HepG2 (cell line): ENCODE results near the gene PDIA5. TPM values are rescaled to one million over a fixed set of nuclear protein-coding genes. Genes with fewer than 3 reads are reported as not detected.

Experiments
- FOXA3 ChIP-seq: IDR thresholded peaks from 2 replicates; pipeline ENCODE4 v1.6.1; 2016; ENCODE audit warnings: missing genetic modification reagents, missing compliant biosample characterization
- FOXO4 ChIP-seq: sonication (generic); formaldehyde crosslinking; conservative IDR thresholded peaks from 2 replicates; pipeline ENCODE4 v1.8.1; 2023; ENCODE audit warnings: missing genetic modification reagents
- HOXA3 ChIP-seq: sonication (generic); formaldehyde crosslinking; IDR thresholded peaks from 2 replicates; pipeline ENCODE4 v1.5.0; 2020; ENCODE audit warnings: missing genetic modification reagents
- KMT2B ChIP-seq: IDR thresholded peaks from 2 replicates; pipeline ENCODE4 v1.6.1; 2016; ENCODE audit warnings: missing genetic modification reagents, missing compliant biosample characterization
- MXD1 ChIP-seq: sonication (generic); formaldehyde crosslinking; IDR thresholded peaks from 2 replicates; pipeline ENCODE4 v1.4.0; 2020; ENCODE audit warnings: mild to moderate bottlenecking, missing genetic modification reagents
- PITX1 ChIP-seq: sonication (generic); formaldehyde crosslinking; IDR thresholded peaks from 2 replicates; pipeline ENCODE4 v1.5.1; 2020; ENCODE audit warnings: mild to moderate bottlenecking, missing genetic modification reagents
- RAD21 ChIP-seq: fragments of 450-650 bp; formaldehyde crosslinking; IDR thresholded peaks from 2 replicates; pipeline ENCODE4 v1.5.0; 2020; ENCODE audit warnings: mild to moderate bottlenecking
- SIX4 ChIP-seq: sonication (generic); formaldehyde crosslinking; IDR thresholded peaks from 2 replicates; pipeline ENCODE4 v1.4.0; 2020; ENCODE audit warnings: missing genetic modification reagents
- U2AF2 ChIP-seq: fragments of 200-400 bp; formaldehyde crosslinking; IDR thresholded peaks from 2 replicates; pipeline ENCODE4 v1.6.1; 2017; ENCODE audit warnings: low read depth, mild to moderate bottlenecking, low read length
- YEATS2 ChIP-seq: sonication (generic); formaldehyde crosslinking; IDR thresholded peaks from 2 replicates; pipeline ENCODE4 v1.4.0; 2020; ENCODE audit warnings: missing genetic modification reagents, borderline replicate concordance
- ZFP90 ChIP-seq: sonication (generic); formaldehyde crosslinking; IDR thresholded peaks from 2 replicates; pipeline ENCODE4 v1.8.0; 2022; ENCODE audit warnings: missing genetic modification reagents, mild to moderate bottlenecking, inconsistent platforms, borderline replicate concordance
- ZIK1 ChIP-seq: sonication (generic); formaldehyde crosslinking; IDR thresholded peaks from 2 replicates; pipeline ENCODE4 v1.5.0; 2020; ENCODE audit warnings: mild to moderate bottlenecking, low read depth, missing genetic modification reagents, borderline replicate concordance
- ZNF264 ChIP-seq: sonication (generic); formaldehyde crosslinking; IDR thresholded peaks from 2 replicates; pipeline ENCODE4 v1.4.0; 2020; ENCODE audit warnings: missing genetic modification reagents
- ZNF276 ChIP-seq: sonication (generic); formaldehyde crosslinking; IDR thresholded peaks from 2 replicates; pipeline ENCODE4 v1.4.0; 2020; ENCODE audit warnings: mild to moderate bottlenecking, low read depth, missing genetic modification reagents
- ZNF331 ChIP-seq: sonication (generic); formaldehyde crosslinking; IDR thresholded peaks from 2 replicates; pipeline ENCODE4 v1.4.0; 2020; ENCODE audit warnings: missing genetic modification reagents
- ZNF710 ChIP-seq: sonication (generic); formaldehyde crosslinking; IDR thresholded peaks from 2 replicates; pipeline ENCODE4 v1.5.0; 2020; ENCODE audit warnings: mild to moderate bottlenecking, missing genetic modification reagents, borderline replicate concordance
- ZNF775 ChIP-seq: sonication (generic); formaldehyde crosslinking; IDR thresholded peaks from 2 replicates; pipeline ENCODE4 v1.4.0; 2020; ENCODE audit warnings: missing genetic modification reagents, mild to moderate bottlenecking, moderate library complexity, borderline replicate concordance
- polyA plus RNA-seq, 8 experiments: library from polyadenylated mRNA; depleted of rRNA in 3 of 8; stranded (reverse) in 7 of 8; unstranded in 1 of 8; fragments of >200 nt; fragmentation: Illumina TruSeq in 4 of 8; extraction: Trizol in 4 of 8; gene quantifications; 2 replicates each; pipeline versions ENCODE4 v1.2.1 to v1.2.3, GENCODE V29; 2011 to 2016; ENCODE audit warnings: low read depth in 4 of 8, missing spikeins in 1 of 8, mixed read lengths in 1 of 8; ENCODE audit not compliant: insufficient read depth in 1 of 8
- total RNA-seq, 5 experiments: library from RNA; depleted of rRNA; stranded (reverse); fragments of >200 nt; fragmentation: Illumina TruSeq; extraction: Trizol; gene quantifications; 2 replicates each; pipeline ENCODE4 v1.2.3, GENCODE V29; 2016; ENCODE audit warnings: low read depth in 1 of 5
- TF ChIP-seq, protein P1 (sequence below): sonication (generic); formaldehyde crosslinking; IDR thresholded peaks from 2 replicates; pipeline ENCODE4 v1.9.0; 2022; ENCODE audit warnings: missing genetic modification reagents, mild to moderate bottlenecking, borderline replicate concordance

The PDIA5 gene
- total and polyA plus RNA-seq, 2 of the 13 experiments (the other 11 are each of a cell fraction or from before 2014, with no cell fraction given), result 51.3 to 74.3 TPM

DNA sequence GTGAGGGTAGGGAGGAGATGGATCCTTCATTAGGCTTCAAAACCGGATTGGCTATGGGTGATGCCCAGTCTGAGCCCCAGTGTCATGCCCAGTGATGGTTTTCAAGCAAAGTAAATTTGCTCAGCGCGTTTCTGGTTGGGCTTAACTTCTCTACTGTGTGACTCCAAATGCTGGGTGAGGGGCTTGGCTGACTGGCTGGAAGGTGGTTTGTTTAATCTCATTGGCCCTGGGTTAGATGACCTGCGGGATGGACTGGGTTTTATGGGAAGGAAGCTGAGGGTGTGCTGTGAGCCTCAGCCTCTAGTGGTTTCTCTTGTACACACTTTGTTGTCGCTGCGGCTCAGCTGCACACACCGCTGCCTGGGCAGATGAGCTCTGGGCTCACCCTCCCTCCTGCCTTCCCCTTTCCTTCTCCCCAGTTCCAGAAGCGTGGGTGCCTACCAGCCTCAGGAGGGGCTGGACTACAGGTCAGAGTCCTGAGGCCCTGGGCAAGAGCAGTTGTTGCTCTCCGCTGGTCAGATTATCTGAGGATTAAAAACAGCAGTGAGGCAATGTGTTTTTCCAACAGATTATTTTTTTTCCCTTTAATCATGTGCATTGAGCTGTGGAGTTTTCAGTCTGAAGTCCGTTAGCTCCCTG lies 18.6 kb downstream of the PDIA5 start (continued):
- no peak for TF ChIP-seq ZNF276 (CRISPR knock-in tag)
- TF ChIP-seq YEATS2 (CRISPR knock-in tag), result no peak
- no peak for TF ChIP-seq SIX4 (CRISPR knock-in tag)
- 0 out of 2 replicates have a peak, but pooled peaks have one; percentile 26 for TF ChIP-seq ZNF331 (CRISPR knock-in tag)
- peak; percentile 58; the same call in 1 of the 2 replicates for TF ChIP-seq HOXA3 (CRISPR knock-in tag)
- TF ChIP-seq U2AF2, result no peak
- no peak for TF ChIP-seq ZFP90 (CRISPR knock-in tag)
- no peak; the same call in 1 of the 2 replicates for TF ChIP-seq KMT2B (CRISPR knock-in tag)
- peak; percentile 78 for TF ChIP-seq PITX1 (CRISPR knock-in tag)
- TF ChIP-seq ZIK1 (CRISPR knock-in tag), result no peak
- TF ChIP-seq FOXA3 (CRISPR knock-in tag), result peak; percentile 18; the same call in 1 of the 2 replicates
- TF ChIP-seq ZNF264 (CRISPR knock-in tag), result 0 out of 2 replicates have a peak, but pooled peaks have one; percentile 35
- TF ChIP-seq, protein P1, sequence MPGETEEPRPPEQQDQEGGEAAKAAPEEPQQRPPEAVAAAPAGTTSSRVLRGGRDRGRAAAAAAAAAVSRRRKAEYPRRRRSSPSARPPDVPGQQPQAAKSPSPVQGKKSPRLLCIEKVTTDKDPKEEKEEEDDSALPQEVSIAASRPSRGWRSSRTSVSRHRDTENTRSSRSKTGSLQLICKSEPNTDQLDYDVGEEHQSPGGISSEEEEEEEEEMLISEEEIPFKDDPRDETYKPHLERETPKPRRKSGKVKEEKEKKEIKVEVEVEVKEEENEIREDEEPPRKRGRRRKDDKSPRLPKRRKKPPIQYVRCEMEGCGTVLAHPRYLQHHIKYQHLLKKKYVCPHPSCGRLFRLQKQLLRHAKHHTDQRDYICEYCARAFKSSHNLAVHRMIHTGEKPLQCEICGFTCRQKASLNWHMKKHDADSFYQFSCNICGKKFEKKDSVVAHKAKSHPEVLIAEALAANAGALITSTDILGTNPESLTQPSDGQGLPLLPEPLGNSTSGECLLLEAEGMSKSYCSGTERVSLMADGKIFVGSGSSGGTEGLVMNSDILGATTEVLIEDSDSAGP, result no peak; the same call in 1 of the 2 replicates
- TF ChIP-seq MXD1, result no peak
- peak; percentile 19; the same call in 1 of the 2 replicates for TF ChIP-seq RAD21 (CRISPR knock-in tag)
- peak; percentile 49; the same call in 1 of the 2 replicates for TF ChIP-seq ZNF710 (CRISPR knock-in tag)
- TF ChIP-seq ZNF775 (CRISPR knock-in tag), result no peak
- no peak for TF ChIP-seq FOXO4 (CRISPR knock-in tag)
